ENCODE data around the gene ANKRD63. TPM values are rescaled to one million over a fixed set of nuclear protein-coding genes. Genes with fewer than 3 reads are reported as not detected.

Gene ANKRD63
- total and polyA plus RNA-seq, 2 experiments from 2014 or later = 0.30 to 0.47 TPM

- Histone ChIP-seq H3K4me1 (ENCODE audit: insufficient read depth) (peaks cover 20% of the 10 kb centered on the region), H3K4me3 (peak overlapping the region; percentile 20), H3K4me2 (peak overlapping the region; percentile 96), H3K36me3 (replicated peaks; ENCODE audit: insufficient read depth, low read depth) (no peaks in the 10 kb centered on the region), H3K27ac (no peak overlapping the region), H3K27me3 (peaks cover 45% of the 10 kb centered on the region), H3K9me3 (ENCODE audit: low read depth) (no peaks in the 10 kb centered on the region), H2AFZ (no peak overlapping the region), H3K9me2 (replicated peaks; ENCODE audit: insufficient read depth) (no peaks in the 10 kb centered on the region), H4K20me1 (ENCODE audit: insufficient read depth, poor library complexity, severe bottlenecking) (no peaks in the 10 kb centered on the region), H3K79me2 (no peaks in the 10 kb centered on the region)
- WGBS (ENCODE audit: low lambda C conversion rate, missing lambda C conversion rate) = 2% methylated on average over 56 of the region's 68 CpGs
- peak; percentile 85 for DNase-seq (ENCODE audit: low spot score)
- TF ChIP-seq CTCF (IDR thresholded peaks at IDR 0.05; ENCODE audit: poor library complexity) (no peak), EZH2 (IDR thresholded peaks at IDR 0.05; ENCODE audit: borderline replicate concordance) (no peak), EZH2phosphoT487 (IDR thresholded peaks at IDR 0.05; ENCODE audit: low read depth, severe bottlenecking, unreplicated experiment) (no peak)
These were observed 8.2 kb upstream of the ANKRD63 start for GRCh38 chr15:40290918-40291574.

GRCh38 chr15:40290545-40290917 lies 7.7 kb upstream of the ANKRD63 start:
- no peaks in the 10 kb centered on the region for H3K79me2 ChIP-seq
- no peak for TF ChIP-seq EZH2 (IDR thresholded peaks at IDR 0.05; ENCODE audit: borderline replicate concordance)
- no peak for TF ChIP-seq EZH2phosphoT487 (IDR thresholded peaks at IDR 0.05; ENCODE audit: low read depth, severe bottlenecking, unreplicated experiment)
- peaks cover 20% of the 10 kb centered on the region for H3K4me1 ChIP-seq (ENCODE audit: insufficient read depth)
- H2AFZ ChIP-seq = no peak overlapping the region
- peaks cover 45% of the 10 kb centered on the region for H3K27me3 ChIP-seq
- H3K36me3 ChIP-seq (replicated peaks; ENCODE audit: insufficient read depth, low read depth) = no peaks in the 10 kb centered on the region
- no peak overlapping the region for H3K4me3 ChIP-seq
- H3K4me2 ChIP-seq = peak overlapping the region; percentile 96
- 40% methylated on average over 8 of the region's 12 CpGs for WGBS (ENCODE audit: low lambda C conversion rate, missing lambda C conversion rate)
- no peak overlapping the region for H3K27ac ChIP-seq
- no peaks in the 10 kb centered on the region for H3K9me3 ChIP-seq (ENCODE audit: low read depth)
- no peak for DNase-seq (ENCODE audit: low spot score)
- no peaks in the 10 kb centered on the region for H3K9me2 ChIP-seq (replicated peaks; ENCODE audit: insufficient read depth)
- H4K20me1 ChIP-seq (ENCODE audit: insufficient read depth, poor library complexity, severe bottlenecking) = no peaks in the 10 kb centered on the region

- no peak overlapping the region for H2AFZ ChIP-seq
- H3K9me2 ChIP-seq (replicated peaks; ENCODE audit: insufficient read depth) = no peaks in the 10 kb centered on the region
- H3K4me3 ChIP-seq = no peak overlapping the region
- DNase-seq (ENCODE audit: low spot score) = no peak
- no peaks in the 10 kb centered on the region for H3K36me3 ChIP-seq (replicated peaks; ENCODE audit: insufficient read depth, low read depth)
- H3K4me1 ChIP-seq (ENCODE audit: insufficient read depth) = peaks cover 28% of the 10 kb centered on the region
- H4K20me1 ChIP-seq (ENCODE audit: insufficient read depth, poor library complexity, severe bottlenecking) = no peaks in the 10 kb centered on the region
- no peak for TF ChIP-seq CTCF (IDR thresholded peaks at IDR 0.05; ENCODE audit: poor library complexity)
- no peak for TF ChIP-seq EZH2phosphoT487 (IDR thresholded peaks at IDR 0.05; ENCODE audit: low read depth, severe bottlenecking, unreplicated experiment)
- TF ChIP-seq EZH2 (IDR thresholded peaks at IDR 0.05; ENCODE audit: borderline replicate concordance) = no peak
- no peaks in the 10 kb centered on the region for H3K9me3 ChIP-seq (ENCODE audit: low read depth)
- no peaks in the 10 kb centered on the region for H3K79me2 ChIP-seq
- peaks cover 47% of the 10 kb centered on the region for H3K27me3 ChIP-seq
- H3K27ac ChIP-seq = no peak overlapping the region
- no peak overlapping the region for H3K4me2 ChIP-seq
- 90% methylated on average over 6 of the region's 6 CpGs for WGBS (ENCODE audit: low lambda C conversion rate, missing lambda C conversion rate)
These were observed 6.4 kb upstream of the ANKRD63 start for GRCh38 chr15:40289140-40289775.

GRCh38 chr15:40287968-40288367 lies 5.1 kb upstream of the ANKRD63 start:
- Histone ChIP-seq H3K27me3 (peaks cover 51% of the 10 kb centered on the region), H3K36me3 (replicated peaks; ENCODE audit: insufficient read depth, low read depth) (no peaks in the 10 kb centered on the region)

More at GRCh38 chr15:40287968-40288367, 5.1 kb upstream of the ANKRD63 start:
- WGBS (ENCODE audit: low lambda C conversion rate, missing lambda C conversion rate) = 73% methylated on average over 4 of the region's 4 CpGs
- Histone ChIP-seq H3K9me2 (replicated peaks; ENCODE audit: insufficient read depth) (no peaks in the 10 kb centered on the region), H2AFZ (no peak overlapping the region), H3K4me1 (ENCODE audit: insufficient read depth) (peaks cover 36% of the 10 kb centered on the region), H3K79me2 (no peaks in the 10 kb centered on the region), H3K9me3 (ENCODE audit: low read depth) (no peaks in the 10 kb centered on the region), H3K4me3 (no peak overlapping the region), H3K4me2 (no peak overlapping the region), H4K20me1 (ENCODE audit: insufficient read depth, poor library complexity, severe bottlenecking) (no peaks in the 10 kb centered on the region), H3K27ac (no peak overlapping the region)
- TF ChIP-seq EZH2phosphoT487 (IDR thresholded peaks at IDR 0.05; ENCODE audit: low read depth, severe bottlenecking, unreplicated experiment) = no peak
- TF ChIP-seq CTCF (IDR thresholded peaks at IDR 0.05; ENCODE audit: poor library complexity) = no peak
- no peak for TF ChIP-seq EZH2 (IDR thresholded peaks at IDR 0.05; ENCODE audit: borderline replicate concordance)
- no peak for DNase-seq (ENCODE audit: low spot score)

Measured in hepatocyte (in vitro differentiated cells).